GM12878 (cell line): Measurements from ENCODE around the gene TLR9. TPM values are rescaled to one million over a fixed set of nuclear protein-coding genes. Genes with fewer than 3 reads are reported as not detected.

Experiments used
- ATAC-seq: fragments of 200-7000 bp; cut with Tn5 transposase; 3 replicates; pipeline ENCODE4 v1.9.1; 2020; ENCODE audit warnings: mild to moderate bottlenecking, moderate library complexity
- BruUV-seq: library from RNA; stranded (reverse); fragments of 400-500 nt; replicated peaks from 2 replicates; lab custom pipeline; 2021; lab: Mats Ljungman, UMichigan
- CTCF ChIA-PET: fragments of 300-600 bp; sonication (Branson Sonifier 250); formaldehyde crosslinking; extraction: SDS; loops from one replicate; lab custom pipeline; 2021; ENCODE audit warnings: inconsistent platforms; lab: Yijun Ruan, JAX
- POLR2A ChIA-PET: fragments of 350-600 bp; formaldehyde crosslinking; extraction: SDS; loops from one replicate; lab custom pipeline; 2021; ENCODE audit warnings: inconsistent platforms; lab: Charles Lee
- RAD21 ChIA-PET: fragments of 300-600 bp; sonication (Branson Sonifier 250); formaldehyde crosslinking; loops from one replicate; lab custom pipeline; 2023; ENCODE audit warnings: antibody characterized with exemption; ENCODE audit not compliant: unreplicated experiment; lab: Charles Lee
- SMC1A ChIA-PET: fragments of 300-600 bp; sonication (Branson Sonifier 250); formaldehyde crosslinking; loops from one replicate; lab custom pipeline; 2023; ENCODE audit not compliant: unreplicated experiment, uncharacterized antibody; lab: Charles Lee
- DNase-seq: peaks from one replicate; pipeline ENCODE4 v3.0.0-alpha.2; 2011; ENCODE audit warnings: low read depth, low spot score
- FAIRE-seq: peaks from 3 replicates; lab custom pipeline; 2011; peaks lifted over from hg19 to GRCh38; lab: Jason Lieb, UNC
- H2AFZ ChIP-seq: 2 replicates; pipeline ENCODE4 v1.6.0; 2011; ENCODE audit warnings: low read depth, low read length, control low read depth; ENCODE audit not compliant: control insufficient read depth
- H3K27ac ChIP-seq: 2 replicates; pipeline ENCODE4 v1.5.1; 2011; ENCODE audit warnings: control low read depth; ENCODE audit not compliant: control insufficient read depth, insufficient read depth
- H3K27me3 ChIP-seq, 2 experiments: replicated peaks in 1 of 2; 2 replicates each; pipeline versions ENCODE4 v1.6.0 to v1.6.1; 2011; ENCODE audit warnings: low read length in 1 of 2; ENCODE audit not compliant: control insufficient read depth in 2 of 2, insufficient read depth in 2 of 2
- H3K36me3 ChIP-seq, 2 experiments: 2 replicates each; pipeline ENCODE4 v1.5.1; 2011; ENCODE audit warnings: low read length in 1 of 2; ENCODE audit not compliant: control insufficient read depth in 2 of 2, insufficient read depth in 2 of 2
- H3K4me1 ChIP-seq: 2 replicates; pipeline ENCODE4 v1.6.1; 2011; ENCODE audit warnings: mild to moderate bottlenecking, low read length, moderate library complexity, mixed read lengths; ENCODE audit not compliant: control insufficient read depth, insufficient read depth
- H3K4me2 ChIP-seq: 2 replicates; pipeline ENCODE4 v1.6.0; 2011; ENCODE audit warnings: control low read depth; ENCODE audit not compliant: control insufficient read depth, insufficient read depth
- H3K4me3 ChIP-seq: fragments of 200-600 bp; sonication (generic); 2 replicates; pipeline ENCODE4 v1.5.1; 2016
- H3K79me2 ChIP-seq: 2 replicates; pipeline ENCODE4 v1.6.0; 2011; ENCODE audit warnings: low read length; ENCODE audit not compliant: control insufficient read depth, insufficient read depth
- H3K9ac ChIP-seq: 2 replicates; pipeline ENCODE4 v1.8.0; 2011; ENCODE audit warnings: low read length, control low read depth, mixed read lengths; ENCODE audit not compliant: control insufficient read depth, insufficient read depth
- H3K9me3 ChIP-seq: replicated peaks from 3 replicates; pipeline ENCODE4 v1.5.1; 2011; ENCODE audit warnings: mild to moderate bottlenecking, low read length; ENCODE audit not compliant: control insufficient read depth, insufficient read depth
- H4K20me1 ChIP-seq: 2 replicates; pipeline ENCODE4 v1.6.0; 2011; ENCODE audit not compliant: control insufficient read depth, insufficient read depth
- CHD2 ChIP-seq: IDR thresholded peaks from 2 replicates; pipeline ENCODE4 v1.6.1; 2011; ENCODE audit warnings: low read depth, low read length, improper control_type of control experiment, borderline replicate concordance
- IKZF2 ChIP-seq, 2 experiments: fragments of 450-650 bp; IDR thresholded peaks; 2 replicates each; pipeline ENCODE4 v1.6.1; 2017; ENCODE audit warnings: mild to moderate bottlenecking in 2 of 2, moderate library complexity in 2 of 2
- JUNB ChIP-seq: IDR thresholded peaks from 2 replicates; pipeline ENCODE4 v1.6.1; 2016; ENCODE audit warnings: antibody characterized with exemption, mild to moderate bottlenecking
- MTA2 ChIP-seq: fragments of 450-650 bp; IDR thresholded peaks from 2 replicates; pipeline ENCODE4 v1.6.1; 2016; ENCODE audit warnings: low read depth, mild to moderate bottlenecking, moderate library complexity
- MXI1 ChIP-seq: fragments of 150-350 bp; IDR thresholded peaks from 2 replicates; pipeline ENCODE4 v1.6.1; 2011; ENCODE audit warnings: low read depth, mild to moderate bottlenecking, inconsistent platforms, low read length, improper control_type of control experiment
- MYC ChIP-seq: IDR thresholded peaks from 2 replicates; pipeline ENCODE4 v1.6.1; 2011; ENCODE audit warnings: mild to moderate bottlenecking, low read length, moderate library complexity, inconsistent platforms; ENCODE audit not compliant: insufficient read depth, insufficient replicate concordance, insufficient read length, severe bottlenecking
- NBN ChIP-seq: fragments of 450-650 bp; IDR thresholded peaks from 2 replicates; pipeline ENCODE4 v1.6.1; 2016
- NFIC ChIP-seq: IDR thresholded peaks from 2 replicates; pipeline ENCODE4 v1.6.1; 2012; ENCODE audit warnings: low read depth, mild to moderate bottlenecking, inconsistent platforms, low read length, moderate library complexity
- PML ChIP-seq: IDR thresholded peaks from 2 replicates; pipeline ENCODE4 v1.6.1; 2012; ENCODE audit warnings: low read length, inconsistent platforms
- RBBP5 ChIP-seq: fragments of 200-600 bp; sonication (generic); conservative IDR thresholded peaks from 2 replicates; pipeline ENCODE4 v1.6.1; 2016
- ZSCAN29 ChIP-seq: fragments of 450-650 bp; IDR thresholded peaks from 2 replicates; pipeline ENCODE4 v1.6.1; 2017; ENCODE audit warnings: mild to moderate bottlenecking, moderate library complexity
- ZZZ3 ChIP-seq: IDR thresholded peaks from 2 replicates; pipeline ENCODE4 v1.6.1; 2011; ENCODE audit warnings: low read depth; ENCODE audit not compliant: control insufficient read depth, insufficient read length
- WGBS: methylation state at CpG from one replicate; pipeline ENCODE4 v1.1.6; 2016; ENCODE audit warnings: low lambda C conversion rate; ENCODE audit not compliant: insufficient replicate concordance, insufficient coverage; ENCODE audit errors: missing lambda C conversion rate; 5-methylcytosine and 5-hydroxymethylcytosine counted together
- in situ Hi-C: fragments of 300-500 bp; cut with MboI; formaldehyde crosslinking; loops from 9 replicates; pipeline ENCODE4 v1.14.3; 2018; ENCODE audit warnings: mixed read lengths
- intact Hi-C: fragments of 100-400 bp; cut with micrococcal nuclease; formaldehyde crosslinking; loops from one replicate; pipeline ENCODE4 v1.14.2; 2022; ENCODE audit not compliant: unreplicated experiment
- polyA plus RNA-seq, 11 experiments: library from polyadenylated mRNA; depleted of rRNA in 4 of 11; unstranded in 6 of 11; stranded (reverse) in 5 of 11; fragments of >200 nt; fragmentation: Nextera tagmentation in 4 of 11; fragmentation: Illumina TruSeq in 1 of 11; extraction: Ambion mirVana in 4 of 11; extraction: Trizol in 1 of 11; gene quantifications; 1 replicate in 1 of 11; 2 replicates in 10 of 11; pipeline versions ENCODE4 v1.2.1 to v1.2.3, GENCODE V29; 2011 to 2016; ENCODE audit warnings: inconsistent platforms in 2 of 11, missing spikeins in 2 of 11, low read depth in 1 of 11
- total RNA-seq, 4 experiments: library from RNA; depleted of rRNA in 3 of 4; stranded (reverse); fragments of >200 nt in 3 of 4; fragmentation: Illumina TruSeq in 1 of 4; extraction: Trizol in 1 of 4; gene quantifications; 2 replicates each; pipeline versions ENCODE4 v1.2.1 to v1.2.3, GENCODE V29; 2013 to 2021
- TF ChIP-seq, protein P1 (sequence below): fragments of 450-650 bp; IDR thresholded peaks from 2 replicates; pipeline ENCODE4 v1.6.1; 2018; ENCODE audit warnings: borderline replicate concordance, mild to moderate bottlenecking; ENCODE audit not compliant: partially characterized antibody
- TF ChIP-seq, protein P2 (sequence below): IDR thresholded peaks from 2 replicates; pipeline ENCODE4 v1.6.1; 2011; ENCODE audit warnings: mild to moderate bottlenecking, low read depth, low read length, moderate library complexity; ENCODE audit not compliant: insufficient replicate concordance
- TF ChIP-seq, protein P3 (sequence below): IDR thresholded peaks from 2 replicates; pipeline ENCODE4 v1.6.1; 2012; ENCODE audit warnings: low read depth, low read length, improper control_type of control experiment
- TF ChIP-seq, protein P4 (sequence below): fragments of 450-650 bp; IDR thresholded peaks from 2 replicates; pipeline ENCODE4 v1.6.1; 2016; ENCODE audit warnings: mild to moderate bottlenecking
- TF ChIP-seq, protein P5 (sequence below): fragments of 450-650 bp; IDR thresholded peaks from 2 replicates; pipeline ENCODE4 v1.6.1; 2017; ENCODE audit warnings: borderline replicate concordance

TLR9 gene
- total and polyA plus RNA-seq, 10 of the 15 experiments (the other 5 are each of a cell fraction or from before 2014, with no cell fraction given): 0.10 to 4.8 (median 0.53) TPM; not detected in 1

GRCh38 chr3:52262447-52262846, 37.0 kb upstream of the TLR9 start (continued):
- TF ChIP-seq, protein P1, sequence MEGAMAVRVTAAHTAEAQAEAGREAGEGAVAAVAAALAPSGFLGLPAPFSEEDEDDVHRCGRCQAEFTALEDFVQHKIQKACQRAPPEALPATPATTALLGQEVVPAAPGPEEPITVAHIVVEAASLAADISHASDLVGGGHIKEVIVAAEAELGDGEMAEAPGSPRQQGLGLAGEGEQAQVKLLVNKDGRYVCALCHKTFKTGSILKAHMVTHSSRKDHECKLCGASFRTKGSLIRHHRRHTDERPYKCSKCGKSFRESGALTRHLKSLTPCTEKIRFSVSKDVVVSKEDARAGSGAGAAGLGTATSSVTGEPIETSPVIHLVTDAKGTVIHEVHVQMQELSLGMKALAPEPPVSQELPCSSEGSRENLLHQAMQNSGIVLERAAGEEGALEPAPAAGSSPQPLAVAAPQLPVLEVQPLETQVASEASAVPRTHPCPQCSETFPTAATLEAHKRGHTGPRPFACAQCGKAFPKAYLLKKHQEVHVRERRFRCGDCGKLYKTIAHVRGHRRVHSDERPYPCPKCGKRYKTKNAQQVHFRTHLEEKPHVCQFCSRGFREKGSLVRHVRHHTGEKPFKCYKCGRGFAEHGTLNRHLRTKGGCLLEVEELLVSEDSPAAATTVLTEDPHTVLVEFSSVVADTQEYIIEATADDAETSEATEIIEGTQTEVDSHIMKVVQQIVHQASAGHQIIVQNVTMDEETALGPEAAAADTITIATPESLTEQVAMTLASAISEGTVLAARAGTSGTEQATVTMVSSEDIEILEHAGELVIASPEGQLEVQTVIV: no peak
- TF ChIP-seq, protein P2, sequence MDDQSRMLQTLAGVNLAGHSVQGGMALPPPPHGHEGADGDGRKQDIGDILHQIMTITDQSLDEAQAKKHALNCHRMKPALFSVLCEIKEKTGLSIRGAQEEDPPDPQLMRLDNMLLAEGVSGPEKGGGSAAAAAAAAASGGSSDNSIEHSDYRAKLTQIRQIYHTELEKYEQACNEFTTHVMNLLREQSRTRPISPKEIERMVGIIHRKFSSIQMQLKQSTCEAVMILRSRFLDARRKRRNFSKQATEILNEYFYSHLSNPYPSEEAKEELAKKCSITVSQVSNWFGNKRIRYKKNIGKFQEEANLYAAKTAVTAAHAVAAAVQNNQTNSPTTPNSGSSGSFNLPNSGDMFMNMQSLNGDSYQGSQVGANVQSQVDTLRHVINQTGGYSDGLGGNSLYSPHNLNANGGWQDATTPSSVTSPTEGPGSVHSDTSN: no peak
- TF ChIP-seq IKZF2 (IDR thresholded peaks at IDR 0.05) (no peak), CHD2 (no peak), ZZZ3 (no peak), PML (no peak), NBN (no peak)

GRCh38 chr3:52259448-52259847, 34.0 kb upstream of the TLR9 start:
- RAD21 ChIA-PET: no interaction called here
- 98% methylated on average over 4 of the region's 4 CpGs for WGBS
- Histone ChIP-seq H3K36me3 (peaks cover 26 to 50% of the 10 kb centered on the region in 2 experiments), H3K9me3 (no peaks in the 10 kb centered on the region), H3K4me3 (no peak overlapping the region), H2AFZ (no peak overlapping the region), H3K4me2 (no peak overlapping the region), H3K27ac (no peak overlapping the region), H3K9ac (no peak overlapping the region), H3K79me2 (peaks cover 2% of the 10 kb centered on the region; the same call in 1 of the 2 replicates), H3K27me3 (no peaks in the 10 kb centered on the region), H4K20me1 (no peaks in the 10 kb centered on the region), H3K4me1 (peaks cover 6% of the 10 kb centered on the region)
- no TSS peak for BruUV-seq
- CTCF ChIA-PET: interaction anchor here (0.9 to 3.3 kb wide), 5 partner anchors 12 to 39 kb away, joined by 3 to 17 read pairs (median 6); no protein-coding TSS in a partner anchor
- FAIRE-seq (no peak), ATAC-seq (no peak), DNase-seq (no peak)
- POLR2A ChIA-PET: interaction anchor here (1.4 to 2.4 kb wide), 2 partner anchors 12 to 22 kb away, joined by 3 to 11 read pairs; no protein-coding TSS in a partner anchor
- in situ Hi-C loops: no loop called here
- intact Hi-C loops: no loop called here
- SMC1A ChIA-PET: interaction anchor here (1.3 to 1.9 kb wide), 4 partner anchors 9 to 24 kb away, joined by 3 to 11 read pairs (median 5); no protein-coding TSS in a partner anchor
- TF ChIP-seq MYC (no peak), MTA2 (no peak), ZSCAN29 (no peak), RBBP5 (no peak), MXI1 (no peak), NFIC (no peak), JUNB (no peak)
- TF ChIP-seq, protein P3, sequence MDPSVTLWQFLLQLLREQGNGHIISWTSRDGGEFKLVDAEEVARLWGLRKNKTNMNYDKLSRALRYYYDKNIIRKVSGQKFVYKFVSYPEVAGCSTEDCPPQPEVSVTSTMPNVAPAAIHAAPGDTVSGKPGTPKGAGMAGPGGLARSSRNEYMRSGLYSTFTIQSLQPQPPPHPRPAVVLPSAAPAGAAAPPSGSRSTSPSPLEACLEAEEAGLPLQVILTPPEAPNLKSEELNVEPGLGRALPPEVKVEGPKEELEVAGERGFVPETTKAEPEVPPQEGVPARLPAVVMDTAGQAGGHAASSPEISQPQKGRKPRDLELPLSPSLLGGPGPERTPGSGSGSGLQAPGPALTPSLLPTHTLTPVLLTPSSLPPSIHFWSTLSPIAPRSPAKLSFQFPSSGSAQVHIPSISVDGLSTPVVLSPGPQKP: no peak
- TF ChIP-seq, protein P4, sequence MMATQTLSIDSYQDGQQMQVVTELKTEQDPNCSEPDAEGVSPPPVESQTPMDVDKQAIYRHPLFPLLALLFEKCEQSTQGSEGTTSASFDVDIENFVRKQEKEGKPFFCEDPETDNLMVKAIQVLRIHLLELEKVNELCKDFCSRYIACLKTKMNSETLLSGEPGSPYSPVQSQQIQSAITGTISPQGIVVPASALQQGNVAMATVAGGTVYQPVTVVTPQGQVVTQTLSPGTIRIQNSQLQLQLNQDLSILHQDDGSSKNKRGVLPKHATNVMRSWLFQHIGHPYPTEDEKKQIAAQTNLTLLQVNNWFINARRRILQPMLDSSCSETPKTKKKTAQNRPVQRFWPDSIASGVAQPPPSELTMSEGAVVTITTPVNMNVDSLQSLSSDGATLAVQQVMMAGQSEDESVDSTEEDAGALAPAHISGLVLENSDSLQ: no peak
- TF ChIP-seq, protein P5, sequence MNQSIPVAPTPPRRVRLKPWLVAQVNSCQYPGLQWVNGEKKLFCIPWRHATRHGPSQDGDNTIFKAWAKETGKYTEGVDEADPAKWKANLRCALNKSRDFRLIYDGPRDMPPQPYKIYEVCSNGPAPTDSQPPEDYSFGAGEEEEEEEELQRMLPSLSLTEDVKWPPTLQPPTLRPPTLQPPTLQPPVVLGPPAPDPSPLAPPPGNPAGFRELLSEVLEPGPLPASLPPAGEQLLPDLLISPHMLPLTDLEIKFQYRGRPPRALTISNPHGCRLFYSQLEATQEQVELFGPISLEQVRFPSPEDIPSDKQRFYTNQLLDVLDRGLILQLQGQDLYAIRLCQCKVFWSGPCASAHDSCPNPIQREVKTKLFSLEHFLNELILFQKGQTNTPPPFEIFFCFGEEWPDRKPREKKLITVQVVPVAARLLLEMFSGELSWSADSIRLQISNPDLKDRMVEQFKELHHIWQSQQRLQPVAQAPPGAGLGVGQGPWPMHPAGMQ: no peak
